ENCODE measurements around the gene LRRK2.

DNA sequence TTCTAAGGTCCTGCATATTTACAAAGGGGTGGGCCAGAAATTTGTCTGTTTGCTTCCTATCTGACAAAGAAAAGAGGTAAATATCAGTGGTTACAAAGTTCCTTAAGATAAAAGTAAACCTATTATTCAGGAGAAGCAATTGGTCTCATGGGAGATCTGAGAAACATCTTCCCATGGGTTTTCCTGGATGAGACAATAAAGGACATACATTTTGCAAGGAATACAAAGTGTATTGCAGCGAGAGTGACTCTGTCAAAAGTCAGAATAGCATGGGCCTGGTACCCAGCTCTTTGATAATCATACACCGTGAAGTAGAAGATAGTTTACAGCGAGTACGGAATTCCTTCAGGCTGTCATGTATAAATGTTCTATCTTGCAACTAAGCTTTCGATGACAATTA, 14.2 kb downstream of the LRRK2 start:
- TF ChIP-seq, protein P1, sequence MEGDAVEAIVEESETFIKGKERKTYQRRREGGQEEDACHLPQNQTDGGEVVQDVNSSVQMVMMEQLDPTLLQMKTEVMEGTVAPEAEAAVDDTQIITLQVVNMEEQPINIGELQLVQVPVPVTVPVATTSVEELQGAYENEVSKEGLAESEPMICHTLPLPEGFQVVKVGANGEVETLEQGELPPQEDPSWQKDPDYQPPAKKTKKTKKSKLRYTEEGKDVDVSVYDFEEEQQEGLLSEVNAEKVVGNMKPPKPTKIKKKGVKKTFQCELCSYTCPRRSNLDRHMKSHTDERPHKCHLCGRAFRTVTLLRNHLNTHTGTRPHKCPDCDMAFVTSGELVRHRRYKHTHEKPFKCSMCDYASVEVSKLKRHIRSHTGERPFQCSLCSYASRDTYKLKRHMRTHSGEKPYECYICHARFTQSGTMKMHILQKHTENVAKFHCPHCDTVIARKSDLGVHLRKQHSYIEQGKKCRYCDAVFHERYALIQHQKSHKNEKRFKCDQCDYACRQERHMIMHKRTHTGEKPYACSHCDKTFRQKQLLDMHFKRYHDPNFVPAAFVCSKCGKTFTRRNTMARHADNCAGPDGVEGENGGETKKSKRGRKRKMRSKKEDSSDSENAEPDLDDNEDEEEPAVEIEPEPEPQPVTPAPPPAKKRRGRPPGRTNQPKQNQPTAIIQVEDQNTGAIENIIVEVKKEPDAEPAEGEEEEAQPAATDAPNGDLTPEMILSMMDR (IDR thresholded peaks at IDR 0.05): no peak
- TF ChIP-seq POLR2A (IDR thresholded peaks at IDR 0.05): no peak

All from lower leg skin (tissue), 3 donors.